ENCODE data around the gene MIR17HG.

DNA sequence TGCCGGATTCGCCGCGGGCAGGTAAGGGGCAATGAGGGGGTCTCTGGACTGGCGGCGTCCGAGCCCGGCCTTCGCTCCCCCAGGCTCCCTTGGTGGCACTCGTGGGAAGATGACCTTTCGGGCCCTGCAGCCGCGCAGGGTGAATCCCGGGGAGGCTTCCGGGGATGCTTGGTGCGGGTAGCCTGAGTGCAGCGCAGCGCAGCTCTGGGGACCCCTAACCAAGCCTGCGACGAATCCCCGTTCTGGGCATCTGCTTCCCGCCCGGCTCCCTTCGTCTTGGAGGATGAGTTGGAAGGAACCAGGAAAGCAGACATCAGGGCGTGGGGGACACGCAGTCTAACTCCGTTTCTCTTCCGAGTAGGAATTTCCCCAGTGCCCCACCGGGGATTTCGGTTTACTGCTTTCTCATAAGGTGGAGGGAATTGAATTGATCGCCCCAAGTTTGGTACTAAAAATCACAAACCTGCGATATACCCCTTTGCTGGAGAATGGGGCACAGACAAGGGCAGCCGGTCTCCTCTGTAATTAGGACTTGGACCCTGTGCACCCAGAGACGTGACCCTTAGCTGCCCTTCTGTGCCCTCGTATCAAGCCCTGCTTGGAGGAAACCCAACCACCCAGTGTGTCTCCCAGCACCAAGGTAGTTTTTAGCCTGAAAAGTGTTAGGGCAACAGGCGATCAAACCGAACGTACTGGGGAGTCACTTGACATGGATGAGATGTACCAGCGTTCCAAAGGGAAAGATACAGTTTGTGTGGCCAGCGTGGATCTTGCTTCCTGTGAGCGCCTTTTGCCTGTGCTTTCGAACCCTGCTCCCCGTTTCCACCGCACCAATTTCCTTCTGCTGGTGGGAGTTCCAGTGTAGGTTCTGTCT lies 51.9 kb downstream of the MIR17HG start:
- TF ChIP-seq, protein P1, sequence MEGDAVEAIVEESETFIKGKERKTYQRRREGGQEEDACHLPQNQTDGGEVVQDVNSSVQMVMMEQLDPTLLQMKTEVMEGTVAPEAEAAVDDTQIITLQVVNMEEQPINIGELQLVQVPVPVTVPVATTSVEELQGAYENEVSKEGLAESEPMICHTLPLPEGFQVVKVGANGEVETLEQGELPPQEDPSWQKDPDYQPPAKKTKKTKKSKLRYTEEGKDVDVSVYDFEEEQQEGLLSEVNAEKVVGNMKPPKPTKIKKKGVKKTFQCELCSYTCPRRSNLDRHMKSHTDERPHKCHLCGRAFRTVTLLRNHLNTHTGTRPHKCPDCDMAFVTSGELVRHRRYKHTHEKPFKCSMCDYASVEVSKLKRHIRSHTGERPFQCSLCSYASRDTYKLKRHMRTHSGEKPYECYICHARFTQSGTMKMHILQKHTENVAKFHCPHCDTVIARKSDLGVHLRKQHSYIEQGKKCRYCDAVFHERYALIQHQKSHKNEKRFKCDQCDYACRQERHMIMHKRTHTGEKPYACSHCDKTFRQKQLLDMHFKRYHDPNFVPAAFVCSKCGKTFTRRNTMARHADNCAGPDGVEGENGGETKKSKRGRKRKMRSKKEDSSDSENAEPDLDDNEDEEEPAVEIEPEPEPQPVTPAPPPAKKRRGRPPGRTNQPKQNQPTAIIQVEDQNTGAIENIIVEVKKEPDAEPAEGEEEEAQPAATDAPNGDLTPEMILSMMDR (conservative IDR thresholded peaks at IDR 0.05; ENCODE audit: low read depth, low read length): no peak
- TF ChIP-seq EZH2 (IDR thresholded peaks at IDR 0.05; ENCODE audit: borderline replicate concordance, low read depth, low read length, poor library complexity, severe bottlenecking): no peak

Measured in A673 (cell line).